GM18517 (cell line): ENCODE measurements around the gene TMEM52B.

Source experiments
- ATAC-seq: cut with Tn5 transposase; IDR thresholded peaks from one replicate; pipeline ENCODE4 v1.9.1; 2021; ENCODE audit warnings: mild to moderate bottlenecking, moderate library complexity; ENCODE audit not compliant: unreplicated experiment

Gene TMEM52B

GRCh38 chr12:10238526-10238925 lies 59.7 kb downstream of the TMEM52B start:
- no peak for ATAC-seq

- ATAC-seq: no peak
Measured at GRCh38 chr12:10241290-10241689, 62.5 kb downstream of the TMEM52B start.
